Measurements from ENCODE around the gene FAM20B.
A peak's percentile ranks its signal among the peaks of the same experiment; 100 is the strongest.
"Not testable (repeated sequence)": the region's sequence is repeated elsewhere in the genome, so short reads cannot be mapped to it uniquely, and the experiment has no call there.

Gene FAM20B

DNA sequence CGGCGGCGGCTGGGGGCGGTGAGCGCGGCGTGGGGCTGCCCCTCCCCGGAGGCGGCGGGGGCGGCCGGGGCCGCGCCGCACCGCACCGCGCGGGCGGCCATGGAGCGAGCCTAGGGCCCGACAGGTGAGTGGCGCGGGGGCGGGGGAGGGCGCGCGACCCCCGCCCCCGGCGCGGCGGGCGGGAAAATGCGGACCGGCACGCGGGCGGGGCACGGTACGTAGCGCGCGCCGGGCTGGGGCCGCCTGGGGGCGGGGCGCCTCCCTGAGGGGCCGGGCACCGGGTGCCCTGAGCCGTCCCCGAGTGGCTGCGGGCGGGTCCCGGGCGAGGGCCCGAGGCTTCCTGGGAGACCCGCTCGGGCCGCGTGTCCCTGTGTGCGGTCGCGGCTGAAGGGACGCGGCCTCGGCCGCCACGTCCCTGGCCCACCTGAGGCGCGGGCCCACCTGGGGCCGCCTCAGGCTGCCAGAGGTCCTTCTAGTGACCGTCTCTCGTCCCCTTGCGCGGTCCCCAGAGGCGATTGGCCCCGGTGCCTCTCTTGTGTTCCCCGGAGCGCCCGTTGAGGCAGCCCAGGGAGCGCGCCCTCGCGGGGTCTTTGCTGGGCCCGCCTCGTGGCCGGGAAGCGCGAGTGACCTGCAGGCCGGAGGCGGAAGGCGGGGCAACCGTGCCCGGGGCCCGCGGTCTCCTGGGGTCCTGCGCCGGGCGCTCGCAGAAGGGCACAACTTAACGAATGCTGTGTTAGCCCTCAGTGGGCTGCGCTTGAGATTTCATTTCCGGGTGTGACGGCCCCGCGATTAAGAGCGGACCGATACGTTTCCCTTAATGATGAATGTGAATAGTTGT lies 500 bp downstream of the FAM20B start:
- DNase-seq, result peak; percentile 69 to 73

DNA sequence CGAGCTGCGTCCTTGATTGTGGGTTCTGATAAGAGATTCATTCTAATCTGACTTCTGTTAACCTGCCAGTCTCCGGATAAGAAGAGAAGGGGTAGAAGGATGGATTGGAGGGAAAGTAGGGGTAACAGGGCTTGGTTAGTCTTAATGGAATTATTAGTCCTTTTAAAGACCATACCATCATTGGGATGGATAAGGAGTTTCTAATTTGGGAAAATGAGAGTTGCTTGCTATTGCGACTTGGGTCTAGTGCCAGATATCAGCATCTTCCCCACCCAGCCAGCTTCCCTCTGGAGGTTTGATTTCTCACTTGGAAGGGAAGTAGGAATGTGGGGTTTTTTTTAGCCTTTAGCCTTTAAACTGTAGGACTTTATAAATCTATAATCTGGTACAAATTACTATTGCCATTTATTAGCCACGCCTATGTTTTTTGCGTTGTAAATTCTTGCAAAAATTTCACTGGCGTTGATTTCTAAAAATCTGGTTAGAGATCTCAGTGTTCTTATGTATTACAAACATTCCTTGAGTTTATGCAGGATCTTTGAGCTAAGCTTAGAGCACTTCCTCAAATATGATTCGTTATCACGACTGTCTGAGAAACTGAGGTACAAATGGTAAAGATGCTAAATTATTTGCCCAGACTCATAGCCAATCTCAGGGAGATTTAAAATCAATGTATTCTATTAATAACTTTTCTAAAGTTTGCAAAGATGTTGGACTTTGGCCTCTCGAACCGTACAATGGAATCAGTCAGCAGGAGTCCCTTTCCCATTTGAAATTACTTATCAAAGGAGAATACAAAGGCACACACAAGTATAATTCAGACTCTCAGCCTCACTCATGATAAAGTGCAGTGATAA lies 1.3 kb downstream of the FAM20B start:
- no peak for DNase-seq

DNA sequence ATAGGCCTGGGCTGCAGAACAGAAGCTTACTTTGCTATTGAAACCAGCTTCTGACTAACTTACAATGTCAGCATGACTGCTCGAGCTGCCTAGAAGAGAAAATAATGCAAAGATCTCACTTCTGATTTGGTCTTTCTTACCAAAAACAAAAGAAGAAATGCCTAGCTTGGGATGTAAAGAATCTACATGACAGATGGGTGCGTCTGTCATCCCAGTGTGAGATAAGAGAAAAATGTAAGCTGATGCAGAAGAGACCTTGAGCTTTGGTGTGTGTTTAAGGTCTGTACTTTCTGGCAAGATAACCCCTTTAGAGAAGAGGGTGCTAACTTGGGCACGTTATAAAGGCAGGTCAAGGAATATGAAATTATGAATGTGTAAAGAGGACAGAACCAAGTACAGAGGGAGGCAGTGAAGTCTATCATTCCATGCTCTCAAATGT lies 3.6 kb downstream of the FAM20B start:
- DNase-seq, result no peak

DNA sequence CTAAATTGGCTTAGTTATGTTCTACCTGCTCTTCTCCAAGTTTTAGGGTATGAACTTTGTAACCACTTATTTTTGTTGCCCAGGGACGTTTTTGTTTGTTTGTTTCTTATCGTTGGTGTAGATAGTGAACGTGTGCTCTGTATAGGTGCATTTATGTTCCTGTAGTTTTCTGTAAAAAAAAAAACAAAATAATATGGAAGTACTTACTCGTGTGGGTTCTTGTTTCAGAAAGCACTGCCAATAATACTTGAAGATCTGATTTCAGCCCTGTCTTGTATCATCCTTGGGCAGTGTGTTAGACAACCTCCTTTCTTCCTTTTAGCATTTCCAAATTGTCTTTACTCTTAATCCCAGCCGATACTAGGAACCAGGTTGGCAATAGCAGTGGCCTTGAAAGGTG lies 4.4 kb downstream of the FAM20B start:
- no peak for DNase-seq

DNA sequence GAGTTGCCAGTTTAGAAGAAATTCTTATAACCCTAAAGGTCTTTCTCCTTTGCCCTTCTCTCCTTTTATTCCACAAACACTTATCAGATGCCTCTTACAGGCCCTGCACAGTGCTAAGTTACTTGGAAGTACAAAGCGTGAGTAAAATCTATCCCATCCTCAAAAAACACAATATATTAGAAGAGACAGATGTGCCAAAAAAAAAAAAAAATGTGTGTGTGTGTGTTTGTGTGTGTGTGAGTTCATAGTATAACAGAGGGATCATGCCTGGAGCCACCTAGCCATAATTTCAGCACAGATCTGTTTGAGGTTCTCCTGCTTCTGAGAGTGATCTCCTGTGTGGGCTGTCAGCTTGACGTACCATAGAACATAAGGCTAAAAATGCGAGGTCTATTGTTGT lies 5.0 kb downstream of the FAM20B start:
- no peak for DNase-seq

DNA sequence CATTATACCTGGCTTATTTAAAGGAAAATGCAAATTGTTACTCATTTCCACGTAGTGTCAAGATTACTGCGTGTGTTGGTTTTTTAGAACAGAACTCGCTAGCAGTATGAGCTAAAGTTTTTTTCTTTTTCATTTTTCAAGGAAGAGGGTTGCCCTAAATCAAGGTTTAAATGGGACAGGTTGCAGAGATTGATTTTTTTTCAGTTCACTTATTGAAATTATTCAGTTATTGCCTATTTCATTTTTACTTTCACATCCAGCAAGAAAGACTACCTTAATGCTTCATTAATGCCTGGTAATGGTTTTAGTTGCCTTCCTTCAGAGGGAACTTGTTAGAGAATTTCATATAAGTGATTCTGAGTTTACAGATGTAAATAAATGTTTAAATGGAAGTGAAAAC lies 5.6 kb downstream of the FAM20B start:
- no peak for DNase-seq

DNA sequence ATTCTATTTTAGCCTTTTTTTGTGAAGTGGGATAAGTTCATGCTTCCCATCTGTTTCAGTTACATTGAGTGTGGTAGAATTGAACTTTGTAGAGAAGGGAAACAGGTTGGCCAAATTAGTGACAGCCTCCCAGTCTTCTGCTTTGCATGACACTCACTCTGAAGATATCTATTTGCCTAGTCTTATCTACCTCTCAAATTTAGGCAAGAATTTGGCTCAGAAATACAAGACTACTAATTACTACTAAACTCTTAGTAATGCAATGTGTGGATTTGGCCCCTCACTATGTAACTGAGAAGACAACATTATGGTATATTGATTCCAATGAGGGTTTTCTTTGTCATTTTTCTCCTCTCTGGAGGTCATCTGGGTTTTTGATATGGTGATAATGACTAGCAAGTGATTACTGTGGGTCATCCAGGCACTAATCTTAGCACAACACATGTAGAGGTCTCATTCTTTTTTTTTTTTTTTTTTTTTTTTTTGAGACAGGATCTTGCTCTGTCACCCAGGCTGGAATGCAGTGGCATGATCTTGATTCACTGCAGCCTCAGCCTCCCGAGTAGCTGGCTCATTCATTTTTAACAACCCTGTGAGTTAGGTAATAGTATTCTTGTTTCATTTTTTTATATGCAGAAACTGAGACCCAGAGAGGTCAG lies 6.3 kb downstream of the FAM20B start:
- DNase-seq, result no peak

DNA sequence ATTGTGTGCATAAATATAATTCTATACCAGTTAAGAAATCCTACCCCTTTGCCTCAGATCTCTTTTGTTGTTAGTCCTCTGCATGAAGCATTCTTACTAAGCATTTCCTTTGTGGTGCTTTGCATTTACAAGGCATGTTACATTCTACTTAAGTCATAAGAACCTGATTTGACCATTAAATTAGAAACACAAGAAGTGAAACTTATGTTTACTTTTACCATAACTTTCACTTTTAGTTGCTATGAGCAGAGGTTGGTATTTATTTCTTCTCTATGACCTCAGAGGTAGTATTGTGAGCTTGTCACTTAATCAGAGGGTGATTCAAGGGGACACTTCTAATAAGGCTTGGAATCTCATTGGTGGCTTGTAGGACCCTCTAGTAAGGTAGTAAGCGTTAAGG lies 9.0 kb downstream of the FAM20B start:
- DNase-seq, result no peak

DNA sequence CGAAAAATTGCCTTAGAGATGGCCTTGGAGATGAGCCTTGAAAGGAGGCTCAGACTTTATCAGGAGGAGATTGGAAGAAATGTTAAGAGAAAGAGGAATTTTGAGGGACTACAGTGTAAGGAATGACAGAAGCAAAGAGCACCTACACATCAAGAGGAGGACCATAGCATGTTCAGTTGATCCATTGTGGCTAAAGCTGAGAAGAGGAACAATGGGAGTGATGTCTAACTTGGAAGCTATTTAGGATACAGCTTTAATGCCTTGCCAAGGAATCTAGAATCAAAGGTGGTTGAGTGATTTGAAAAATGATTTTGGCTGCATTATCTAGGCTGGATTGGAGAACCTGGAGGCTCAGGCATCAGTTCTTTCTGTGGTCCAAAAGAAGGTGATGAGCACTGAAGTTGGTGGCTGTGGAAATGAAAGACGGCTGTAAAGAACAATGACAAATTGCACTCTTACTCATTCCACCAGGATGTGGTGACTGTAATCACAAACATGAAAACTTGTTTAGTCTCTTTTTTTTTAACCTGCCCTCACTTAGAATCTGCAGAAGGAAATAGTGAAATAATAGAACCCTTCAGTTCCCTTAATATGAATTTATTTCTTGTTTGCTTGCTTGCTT lies 11.3 kb downstream of the FAM20B start:
- peak in 1 of 2 donors; percentile 11 for DNase-seq

DNA sequence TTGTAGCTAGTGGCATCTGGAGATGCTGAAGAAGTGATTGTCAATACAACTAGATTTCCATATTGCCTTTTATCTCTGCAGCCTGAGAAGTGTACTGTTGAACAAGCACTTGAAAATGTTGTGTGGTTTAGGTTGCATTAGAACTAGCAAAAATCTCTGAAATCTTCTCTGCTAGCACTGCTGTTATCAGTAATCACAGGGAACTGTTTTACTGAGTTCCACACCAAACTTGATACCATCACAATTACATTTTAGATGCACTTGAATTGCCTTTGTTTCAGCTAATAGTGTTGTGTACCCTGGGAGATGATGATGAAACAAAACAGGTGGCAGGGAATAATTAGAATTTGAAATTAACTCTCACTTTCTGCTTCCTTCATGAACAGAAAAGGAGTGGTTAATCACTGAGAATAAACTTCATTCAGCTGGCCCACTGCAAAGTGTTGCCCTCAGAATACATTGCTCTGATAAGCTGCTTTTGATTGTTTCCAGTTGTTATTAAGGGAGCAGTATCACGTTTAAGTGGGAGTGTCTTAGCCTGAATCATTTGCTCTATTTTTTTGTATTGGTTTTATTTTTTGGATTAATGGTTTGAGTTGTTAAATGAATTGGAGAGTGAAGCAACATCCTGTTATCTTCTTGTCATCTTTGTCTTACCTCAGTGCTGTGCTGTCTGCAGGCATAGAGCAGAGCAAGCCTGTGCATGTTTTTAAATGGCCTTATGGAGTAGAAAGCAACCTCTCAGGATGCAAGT lies 13.0 kb downstream of the FAM20B start:
- DNase-seq, result no peak

DNA sequence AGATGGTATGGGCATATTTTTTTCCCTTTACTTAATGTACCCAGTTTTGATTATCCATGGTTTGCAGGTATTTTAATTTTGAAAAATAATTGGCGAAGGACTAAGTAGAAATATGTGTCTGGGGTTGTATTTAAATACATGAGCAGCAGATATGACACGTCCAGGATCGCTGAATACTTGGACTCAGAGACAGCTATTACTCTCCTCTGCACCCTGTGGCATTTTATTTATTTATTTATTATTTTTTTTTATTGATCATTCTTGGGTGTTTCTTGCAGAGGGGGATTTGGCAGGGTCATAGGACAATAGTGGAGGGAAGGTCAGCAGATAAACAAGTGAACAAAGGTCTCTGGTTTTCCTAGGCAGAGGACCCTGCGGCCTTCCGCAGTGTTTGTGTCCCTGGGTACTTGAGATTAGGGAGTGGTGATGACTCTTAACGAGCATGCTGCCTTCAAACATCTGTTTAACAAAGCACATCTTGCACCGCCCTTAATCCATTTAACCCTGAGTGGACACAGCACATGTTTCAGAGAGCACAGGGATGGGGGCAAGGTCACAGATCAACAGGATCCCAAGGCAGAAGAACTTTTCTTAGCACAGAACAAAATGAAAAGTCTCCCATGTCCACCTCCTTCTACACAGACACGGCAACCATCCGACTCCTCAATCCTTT lies 13.9 kb downstream of the FAM20B start:
- not testable (repeated sequence) for DNase-seq

- DNase-seq, result not testable (repeated sequence)
These were observed 14.5 kb downstream of the FAM20B start for GRCh38 chr1:179040175-179040551.

DNA sequence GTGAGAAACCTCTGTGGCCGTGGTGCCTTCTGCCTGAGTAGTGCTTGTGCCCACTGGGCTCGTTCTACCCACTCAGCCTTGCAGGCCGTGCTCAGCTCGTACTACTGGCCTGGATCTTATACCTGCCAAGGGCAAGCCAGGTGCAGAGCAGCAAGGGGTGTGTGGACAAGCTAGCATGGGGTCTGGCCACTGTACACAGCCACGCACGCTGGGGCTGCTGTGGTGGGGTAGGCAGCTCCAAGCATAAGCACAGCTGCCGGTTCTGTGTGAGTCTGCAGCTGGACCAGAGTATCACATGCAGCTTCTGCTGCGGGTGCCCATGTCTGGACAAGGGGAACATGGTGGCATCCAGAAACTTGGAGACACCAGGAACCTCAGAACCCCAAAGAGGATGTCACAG lies 16.4 kb downstream of the FAM20B start:
- no peak for DNase-seq

GRCh38 chr1:179042700-179043099 lies 17.0 kb downstream of the FAM20B start:
- DNase-seq, result no peak

- no peak for DNase-seq
These were observed 17.6 kb downstream of the FAM20B start for GRCh38 chr1:179043266-179043665.

- no peak for DNase-seq
These were observed 18.2 kb downstream of the FAM20B start for GRCh38 chr1:179043907-179044306.

DNA sequence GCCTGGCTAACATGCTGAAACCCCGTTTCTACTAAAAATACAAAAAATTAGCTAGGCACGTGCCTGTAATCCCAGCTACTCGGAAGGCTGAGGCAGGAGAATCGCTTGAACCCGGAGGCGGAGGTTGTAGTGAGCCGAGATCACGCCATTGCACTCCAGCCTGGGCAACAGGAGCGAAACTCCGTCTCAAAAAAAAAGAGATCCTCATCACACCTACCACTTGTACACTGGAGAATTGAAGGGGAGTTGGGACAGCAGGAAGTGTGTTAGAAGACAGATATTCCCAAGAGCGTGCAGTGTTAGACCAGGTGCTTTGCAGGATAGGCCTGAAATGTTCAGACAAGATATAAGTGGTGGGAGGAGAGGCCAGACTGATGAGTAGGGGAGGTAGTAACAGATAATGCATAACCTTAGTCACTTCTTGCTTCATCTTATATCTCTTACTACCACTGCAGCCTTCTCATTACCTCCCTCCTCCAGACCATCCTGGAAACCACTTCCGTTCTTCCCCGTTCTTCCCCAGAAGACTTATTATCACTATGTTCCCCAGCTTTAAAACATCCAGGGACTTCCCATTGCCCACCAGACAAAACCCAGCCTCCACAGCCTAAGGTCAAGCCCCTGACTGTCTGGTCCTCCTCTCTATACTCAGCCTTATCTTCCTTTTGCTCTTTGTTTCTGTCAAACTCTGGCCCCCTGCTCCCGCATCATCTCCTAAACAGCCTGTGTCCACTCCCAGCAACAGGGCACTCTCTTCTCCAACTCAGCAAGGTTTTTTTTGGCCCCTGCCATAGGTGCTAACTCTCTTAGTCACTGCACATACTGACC lies 21.3 kb downstream of the FAM20B start:
- DNase-seq, result no peak

DNA sequence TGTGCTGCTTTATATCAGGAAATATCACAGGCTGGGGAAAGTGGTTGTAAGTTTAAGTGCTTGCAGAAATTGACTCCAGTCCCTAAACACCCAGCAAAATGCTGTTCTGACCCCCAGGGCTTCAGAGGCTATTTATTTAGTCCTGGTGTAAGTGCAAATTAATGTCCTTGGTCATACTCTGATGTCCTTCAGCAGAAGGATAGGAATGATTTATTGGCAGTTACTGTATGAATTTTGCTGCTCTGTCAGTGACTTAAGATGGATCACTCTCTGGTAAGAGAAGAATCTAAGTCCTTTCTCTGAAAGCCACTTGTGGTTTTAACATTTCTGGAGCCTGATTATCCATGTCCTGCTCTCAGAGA lies 21.9 kb downstream of the FAM20B start:
- DNase-seq, result no peak

GRCh38 chr1:179048339-179049124 lies 22.8 kb downstream of the FAM20B start:
- DNase-seq, result no peak

GRCh38 chr1:179052776-179053175 lies 27.1 kb downstream of the FAM20B start:
- no peak for DNase-seq
